ENCODE measurements around the gene FBXO47. TPM values are rescaled to one million over a fixed set of nuclear protein-coding genes. Genes with fewer than 3 reads are reported as not detected.

Gene FBXO47
- total RNA-seq, 1 donor from 2014 or later: not detected

DNA sequence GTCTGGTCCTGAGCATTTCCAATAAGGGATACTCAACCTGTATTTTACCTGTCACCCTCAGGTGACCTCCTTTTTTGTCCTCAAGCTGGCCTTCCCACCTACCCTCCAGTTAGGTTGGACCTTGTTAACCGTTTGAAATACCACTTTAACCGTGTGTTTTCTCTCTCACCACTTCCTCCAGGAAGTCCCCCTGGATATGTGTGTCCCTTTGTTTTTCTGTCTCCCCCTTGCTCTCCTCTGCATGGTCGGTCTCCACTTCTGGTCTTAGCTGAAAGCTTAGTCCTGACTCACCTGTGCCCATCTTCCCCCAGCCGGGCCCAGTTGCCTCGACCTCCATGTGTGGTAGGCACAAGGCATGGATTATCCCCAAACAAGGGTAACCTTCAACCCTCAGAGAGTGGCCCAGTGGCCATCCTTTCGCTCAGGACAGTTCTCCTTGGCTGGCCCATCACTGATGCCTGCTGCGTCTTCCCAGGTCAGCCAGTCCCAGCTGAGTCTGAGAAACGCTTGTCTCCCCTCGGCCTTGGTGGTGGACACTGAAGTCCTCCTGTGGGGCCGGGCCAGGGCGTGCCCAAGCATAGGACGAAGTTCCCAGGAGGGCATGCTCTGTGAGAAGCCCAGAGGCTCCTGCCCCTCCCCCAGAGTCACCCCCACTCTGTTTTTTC, 77.3 kb downstream of the FBXO47 start:
- Mint-ChIP-seq H3K4me1 (ENCODE audit: low read depth, unreplicated experiment) (peaks cover 15% of the 10 kb centered on the region), H3K27me3 (ENCODE audit: unreplicated experiment) (peaks cover 13% of the 10 kb centered on the region), H3K9me3 (ENCODE audit: unreplicated experiment) (peaks cover 1% of the 10 kb centered on the region), H3K27ac (ENCODE audit: unreplicated experiment) (no peak overlapping the region), H3K4me3 (ENCODE audit: unreplicated experiment) (no peak overlapping the region), H3K36me3 (ENCODE audit: unreplicated experiment) (no peaks in the 10 kb centered on the region)
- no peak for DNase-seq
- TF ChIP-seq, protein P1, sequence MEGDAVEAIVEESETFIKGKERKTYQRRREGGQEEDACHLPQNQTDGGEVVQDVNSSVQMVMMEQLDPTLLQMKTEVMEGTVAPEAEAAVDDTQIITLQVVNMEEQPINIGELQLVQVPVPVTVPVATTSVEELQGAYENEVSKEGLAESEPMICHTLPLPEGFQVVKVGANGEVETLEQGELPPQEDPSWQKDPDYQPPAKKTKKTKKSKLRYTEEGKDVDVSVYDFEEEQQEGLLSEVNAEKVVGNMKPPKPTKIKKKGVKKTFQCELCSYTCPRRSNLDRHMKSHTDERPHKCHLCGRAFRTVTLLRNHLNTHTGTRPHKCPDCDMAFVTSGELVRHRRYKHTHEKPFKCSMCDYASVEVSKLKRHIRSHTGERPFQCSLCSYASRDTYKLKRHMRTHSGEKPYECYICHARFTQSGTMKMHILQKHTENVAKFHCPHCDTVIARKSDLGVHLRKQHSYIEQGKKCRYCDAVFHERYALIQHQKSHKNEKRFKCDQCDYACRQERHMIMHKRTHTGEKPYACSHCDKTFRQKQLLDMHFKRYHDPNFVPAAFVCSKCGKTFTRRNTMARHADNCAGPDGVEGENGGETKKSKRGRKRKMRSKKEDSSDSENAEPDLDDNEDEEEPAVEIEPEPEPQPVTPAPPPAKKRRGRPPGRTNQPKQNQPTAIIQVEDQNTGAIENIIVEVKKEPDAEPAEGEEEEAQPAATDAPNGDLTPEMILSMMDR (IDR thresholded peaks at IDR 0.05; ENCODE audit: partially characterized antibody, unreplicated experiment): no peak

DNA sequence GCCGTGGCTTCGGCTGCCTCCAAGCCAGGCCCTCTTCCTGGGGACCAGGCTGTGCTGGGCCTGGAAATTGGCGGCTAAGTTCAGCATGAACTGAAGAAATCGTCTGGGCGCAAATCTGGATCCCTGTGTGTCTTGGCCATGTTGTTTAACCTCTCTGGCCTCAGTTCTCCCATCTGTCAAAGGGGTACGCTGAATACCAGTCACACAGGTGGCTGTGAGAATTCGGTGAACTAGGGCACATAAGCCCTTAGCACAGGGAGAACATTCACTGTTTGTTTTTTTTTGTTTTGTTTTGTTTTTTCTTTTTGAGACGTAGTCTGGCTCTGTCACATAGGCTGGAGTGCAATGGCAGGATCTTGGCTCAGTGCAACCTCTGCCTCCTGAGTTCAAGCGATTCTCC, 78.4 kb downstream of the FBXO47 start:
- Mint-ChIP-seq H3K4me1 (ENCODE audit: low read depth, unreplicated experiment) (peaks cover 13% of the 10 kb centered on the region), H3K9me3 (ENCODE audit: unreplicated experiment) (peaks cover 1% of the 10 kb centered on the region), H3K4me3 (ENCODE audit: unreplicated experiment) (no peak overlapping the region), H3K27me3 (ENCODE audit: unreplicated experiment) (peaks cover 10% of the 10 kb centered on the region), H3K36me3 (ENCODE audit: unreplicated experiment) (no peaks in the 10 kb centered on the region), H3K27ac (ENCODE audit: unreplicated experiment) (no peak overlapping the region)
- DNase-seq: no peak
- TF ChIP-seq, protein P1 (IDR thresholded peaks at IDR 0.05; ENCODE audit: partially characterized antibody, unreplicated experiment): no peak

DNA sequence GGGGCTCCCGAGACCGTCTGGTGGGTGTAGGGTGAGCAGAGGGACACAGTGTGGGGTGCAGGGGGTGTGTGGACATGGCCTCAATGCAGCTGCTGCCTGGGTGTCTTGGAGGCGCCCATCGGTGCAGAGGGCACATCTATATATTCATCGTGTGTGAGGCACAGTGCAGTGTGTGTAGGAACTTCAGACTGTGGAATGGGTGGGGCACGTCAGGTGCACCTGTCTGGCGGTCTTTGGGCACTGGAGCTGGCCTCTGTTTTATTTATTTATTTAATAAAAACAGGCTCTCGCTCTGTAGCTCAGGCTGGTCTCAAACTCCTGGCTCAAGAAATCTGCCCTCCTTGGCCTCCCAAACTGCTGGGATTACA, 80.6 kb downstream of the FBXO47 start:
- Mint-ChIP-seq H3K36me3 (ENCODE audit: unreplicated experiment) (no peaks in the 10 kb centered on the region), H3K9me3 (ENCODE audit: unreplicated experiment) (peaks cover 1% of the 10 kb centered on the region), H3K27ac (ENCODE audit: unreplicated experiment) (no peak overlapping the region), H3K27me3 (ENCODE audit: unreplicated experiment) (peaks cover 5% of the 10 kb centered on the region), H3K4me1 (ENCODE audit: low read depth, unreplicated experiment) (peaks cover 20% of the 10 kb centered on the region), H3K4me3 (ENCODE audit: unreplicated experiment) (no peak overlapping the region)
- no peak for DNase-seq
- TF ChIP-seq, protein P1 (IDR thresholded peaks at IDR 0.05; ENCODE audit: partially characterized antibody, unreplicated experiment): no peak

Small RNA genes within 50 kb of the gene (microRNA-seq; reads per million reads assigned to microRNA genes)
- gene MIR6779 (ENCODE audit: unreplicated experiment): not detected

Other genes with a start within 250 kb of the FBXO47 start
- 3.2 TPM for gene CISD3, start 237.1 kb downstream of the FBXO47 start, total RNA-seq (ENCODE audit: unreplicated experiment)
- gene PCGF2, start 219.1 kb downstream of the FBXO47 start, total RNA-seq (ENCODE audit: unreplicated experiment): 70.1 TPM
- gene PSMB3, start 214.7 kb downstream of the FBXO47 start, total RNA-seq (ENCODE audit: unreplicated experiment): 121 TPM
- 66.4 TPM for gene PIP4K2B, start 167.8 kb downstream of the FBXO47 start, total RNA-seq (ENCODE audit: unreplicated experiment)
- gene CWC25, start 142.1 kb downstream of the FBXO47 start, total RNA-seq (ENCODE audit: unreplicated experiment): 13.0 TPM
- 850 TPM for gene RPL23, start 113.7 kb downstream of the FBXO47 start, total RNA-seq (ENCODE audit: unreplicated experiment)
- 66.6 TPM for gene LASP1, start 97.3 kb downstream of the FBXO47 start, total RNA-seq (ENCODE audit: unreplicated experiment)
- not detected for gene PLXDC1, start 184.2 kb upstream of the FBXO47 start, total RNA-seq (ENCODE audit: unreplicated experiment)
- not detected for gene ARL5C, start 198.8 kb upstream of the FBXO47 start, total RNA-seq (ENCODE audit: unreplicated experiment)
- gene CACNB1, start 230.3 kb upstream of the FBXO47 start, total RNA-seq (ENCODE audit: unreplicated experiment): 77.1 TPM
- 877 TPM for gene RPL19, start 232.9 kb upstream of the FBXO47 start, total RNA-seq (ENCODE audit: unreplicated experiment)